ENCODE results near the gene PTPRU.

Gene PTPRU

GRCh38 chr1:29247044-29247443, 10.7 kb downstream of the PTPRU start:
- DNase-seq = no peak

- DNase-seq = no peak
Measured at GRCh38 chr1:29247571-29248273, 11.4 kb downstream of the PTPRU start.

GRCh38 chr1:29248409-29248808, 12.1 kb downstream of the PTPRU start:
- DNase-seq = no peak

GRCh38 chr1:29249170-29249691, 12.9 kb downstream of the PTPRU start:
- DNase-seq = no peak

- DNase-seq = no peak
Measured at GRCh38 chr1:29249951-29250581, 13.7 kb downstream of the PTPRU start.

- no peak for DNase-seq
Measured at GRCh38 chr1:29251164-29252124, 15.1 kb downstream of the PTPRU start.

GRCh38 chr1:29253180-29253579, 16.9 kb downstream of the PTPRU start:
- DNase-seq = no peak

- DNase-seq = no peak
Measured at GRCh38 chr1:29254346-29254745, 18.0 kb downstream of the PTPRU start.

GRCh38 chr1:29255134-29255666, 18.9 kb downstream of the PTPRU start:
- DNase-seq = no peak

GRCh38 chr1:29256394-29256793, 20.1 kb downstream of the PTPRU start:
- DNase-seq = no peak

GRCh38 chr1:29256979-29257804, 20.9 kb downstream of the PTPRU start:
- no peak for DNase-seq

- DNase-seq = no peak
Measured at GRCh38 chr1:29258189-29258975, 22.1 kb downstream of the PTPRU start.

GRCh38 chr1:29258976-29259801, 22.9 kb downstream of the PTPRU start:
- DNase-seq = no peak

GRCh38 chr1:29259802-29260441, 23.6 kb downstream of the PTPRU start:
- DNase-seq = no peak

GRCh38 chr1:29260531-29260930, 24.2 kb downstream of the PTPRU start:
- no peak for DNase-seq

- DNase-seq = peak; percentile 13
Measured at GRCh38 chr1:29264773-29265389, 28.6 kb downstream of the PTPRU start.

- DNase-seq = no peak
Measured at GRCh38 chr1:29266912-29267311, 30.6 kb downstream of the PTPRU start.

- no peak for DNase-seq
Measured at GRCh38 chr1:29267321-29268070, 31.2 kb downstream of the PTPRU start.

GRCh38 chr1:29269382-29269781, 33.1 kb downstream of the PTPRU start:
- DNase-seq = no peak

Measured in HCEC 1CT (cell line).